GM12872 (cell line): Measurements from ENCODE around the gene C1R.

Source experiments
- TF ChIP-seq, protein P1 (sequence below): IDR thresholded peaks from 3 replicates; pipeline ENCODE4 v1.5.1; 2011; ENCODE audit warnings: low read depth, mild to moderate bottlenecking, low read length, moderate library complexity; ENCODE audit not compliant: insufficient read depth

The C1R gene

GRCh38 chr12:7092229-7092985 is at the start of gene C1R:
Gene C1R (minus strand): TSS chr12:7092445. CDS start chr12:7092388, 57 bp downstream.
- TF ChIP-seq, protein P1, sequence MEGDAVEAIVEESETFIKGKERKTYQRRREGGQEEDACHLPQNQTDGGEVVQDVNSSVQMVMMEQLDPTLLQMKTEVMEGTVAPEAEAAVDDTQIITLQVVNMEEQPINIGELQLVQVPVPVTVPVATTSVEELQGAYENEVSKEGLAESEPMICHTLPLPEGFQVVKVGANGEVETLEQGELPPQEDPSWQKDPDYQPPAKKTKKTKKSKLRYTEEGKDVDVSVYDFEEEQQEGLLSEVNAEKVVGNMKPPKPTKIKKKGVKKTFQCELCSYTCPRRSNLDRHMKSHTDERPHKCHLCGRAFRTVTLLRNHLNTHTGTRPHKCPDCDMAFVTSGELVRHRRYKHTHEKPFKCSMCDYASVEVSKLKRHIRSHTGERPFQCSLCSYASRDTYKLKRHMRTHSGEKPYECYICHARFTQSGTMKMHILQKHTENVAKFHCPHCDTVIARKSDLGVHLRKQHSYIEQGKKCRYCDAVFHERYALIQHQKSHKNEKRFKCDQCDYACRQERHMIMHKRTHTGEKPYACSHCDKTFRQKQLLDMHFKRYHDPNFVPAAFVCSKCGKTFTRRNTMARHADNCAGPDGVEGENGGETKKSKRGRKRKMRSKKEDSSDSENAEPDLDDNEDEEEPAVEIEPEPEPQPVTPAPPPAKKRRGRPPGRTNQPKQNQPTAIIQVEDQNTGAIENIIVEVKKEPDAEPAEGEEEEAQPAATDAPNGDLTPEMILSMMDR: peak; percentile 89

DNA sequence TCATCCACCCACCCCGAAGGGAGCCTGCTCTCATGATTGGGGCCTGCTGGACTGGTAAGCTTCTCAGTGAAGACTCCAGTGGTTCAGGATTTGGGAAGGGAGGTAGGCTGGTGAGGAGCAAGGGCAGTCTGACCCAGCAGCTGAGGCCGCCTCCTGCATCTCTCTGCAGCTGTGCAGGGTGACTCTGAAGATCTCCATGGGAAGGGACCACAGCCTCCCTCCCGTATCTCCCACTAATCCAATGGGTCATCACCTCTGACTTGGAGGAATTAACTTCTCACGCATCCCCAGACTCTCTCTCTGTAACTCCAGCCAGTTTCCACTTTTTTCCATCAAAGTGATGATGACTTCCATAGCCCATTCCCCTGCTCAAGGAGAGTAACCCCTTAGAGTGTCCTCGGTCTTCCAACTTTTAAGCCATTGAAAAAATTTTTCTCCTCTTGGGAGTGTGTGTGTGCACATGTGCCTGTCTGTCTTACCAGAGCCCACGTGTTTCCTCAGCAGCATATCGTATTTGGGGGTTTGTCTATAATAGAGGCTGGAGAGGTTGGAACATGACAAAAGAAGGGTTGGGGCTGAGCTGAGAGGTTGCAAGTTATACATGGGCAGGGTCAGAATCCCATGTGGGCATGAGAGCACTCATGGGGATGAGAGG is 49.2 kb upstream of the C1R start:
- TF ChIP-seq, protein P1: no peak

DNA sequence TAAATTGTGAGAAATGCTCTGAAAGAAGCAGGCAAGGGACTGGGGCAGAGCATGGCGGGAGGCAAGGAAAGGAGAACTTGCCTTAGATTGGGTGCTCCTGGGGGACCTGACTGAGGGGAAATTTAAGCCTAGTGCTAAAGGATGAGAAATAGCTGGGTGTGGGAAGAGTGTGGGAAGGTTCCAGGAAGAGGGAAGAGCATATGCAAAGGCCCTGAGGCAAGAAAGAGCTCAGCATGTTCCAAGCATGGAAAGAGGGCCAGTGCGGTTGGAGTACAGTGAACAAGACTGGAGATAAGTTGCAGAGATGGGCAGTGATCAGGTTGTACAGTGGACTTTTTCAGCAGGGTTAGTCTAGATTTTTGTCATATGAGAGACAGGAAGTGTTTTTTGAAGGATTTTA is 47.0 kb upstream of the C1R start:
- TF ChIP-seq, protein P1: no peak

- TF ChIP-seq, protein P1: no peak
Observed at GRCh38 chr12:7137908-7138307, 45.7 kb upstream of the C1R start.

GRCh38 chr12:7136676-7137075 is 44.4 kb upstream of the C1R start:
- TF ChIP-seq, protein P1: no peak

DNA sequence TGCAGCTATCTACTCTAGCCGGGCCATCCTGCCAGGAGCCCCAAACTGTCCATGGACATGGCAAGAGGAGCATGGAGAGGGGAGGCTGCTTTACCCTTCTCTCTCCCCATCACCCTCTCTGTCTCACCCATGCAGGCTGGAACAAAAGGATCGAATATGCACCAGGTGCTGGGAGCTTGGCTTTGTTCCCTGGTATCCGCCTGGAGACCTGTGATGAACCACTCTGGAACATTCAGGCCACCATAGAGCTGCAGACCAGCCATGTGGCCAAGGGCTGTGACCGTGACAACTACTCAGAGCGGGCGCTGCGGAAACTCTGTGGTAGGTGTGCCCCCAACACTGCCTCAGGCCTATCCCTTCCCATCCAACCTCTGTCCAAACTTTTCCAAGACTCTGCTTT is 43.8 kb upstream of the C1R start:
- TF ChIP-seq, protein P1: no peak

GRCh38 chr12:7134396-7135166 is 42.3 kb upstream of the C1R start:
- TF ChIP-seq, protein P1: no peak
